A549 (cell line): ENCODE data around the gene EIF4G3. TPM values are rescaled to one million over a fixed set of nuclear protein-coding genes. Genes with fewer than 3 reads are reported as not detected.

Experiments
- ATAC-seq, 2 experiments: fragments of 200-7000 bp in 1 of 2; fragments of >200 bp in 1 of 2; cut with Nextera tagmentation in 1 of 2; cut with Tn5 transposase in 1 of 2; 3 replicates each; pipeline versions ENCODE4 v1.8.0 to v1.9.1; 2018 to 2020; ENCODE audit warnings: mild to moderate bottlenecking in 1 of 2, moderate library complexity in 1 of 2
- CTCF ChIA-PET: fragments of 300-600 bp; sonication (Branson Sonifier 250); formaldehyde crosslinking; extraction: SDS; loops from one replicate; lab custom pipeline; 2021; ENCODE audit warnings: antibody characterized with exemption, inconsistent platforms; lab: Yijun Ruan, JAX
- POLR2A ChIA-PET: fragments of 350-600 bp; formaldehyde crosslinking; extraction: SDS; loops from one replicate; lab custom pipeline; 2021; ENCODE audit warnings: antibody characterized with exemption, inconsistent platforms; lab: Yijun Ruan, JAX
- DNase-seq, 2 experiments: peaks; one replicate each; pipeline versions ENCODE4 v3.0.0 to v3.0.0-alpha.2; 2011 to 2016; ENCODE audit warnings: low read depth in 1 of 2, low spot score in 1 of 2
- FAIRE-seq: peaks from 2 replicates; lab custom pipeline; 2011; peaks lifted over from hg19 to GRCh38; lab: Jason Lieb, UNC
- H3K27ac ChIP-seq, 2 experiments: fragments of >200 bp; sonication (Bioruptor Twin); formaldehyde crosslinking; 3 replicates each; pipeline ENCODE4 v1.5.1; 2016 to 2017
- H3K4me1 ChIP-seq: fragments of >200 bp; sonication (Bioruptor Twin); formaldehyde crosslinking; 3 replicates; pipeline ENCODE4 v1.6.1; 2016
- H3K4me2 ChIP-seq: fragments of >200 bp; sonication (Bioruptor Twin); formaldehyde crosslinking; 3 replicates; pipeline ENCODE4 v1.6.1; 2016
- H3K4me3 ChIP-seq: fragments of >200 bp; sonication (Bioruptor Twin); formaldehyde crosslinking; 3 replicates; pipeline ENCODE4 v1.5.1; 2016
- H3K9me3 ChIP-seq: fragments of >200 bp; sonication (Bioruptor Twin); formaldehyde crosslinking; 3 replicates; pipeline ENCODE4 v1.6.1; 2016
- CHD2 ChIP-seq: fragments of 150-350 bp; IDR thresholded peaks from 2 replicates; pipeline ENCODE4 v1.6.1; 2014; ENCODE audit warnings: low read length; ENCODE audit not compliant: partially characterized antibody
- CHD4 ChIP-seq: fragments of 200-600 bp; sonication (generic); IDR thresholded peaks from 2 replicates; pipeline ENCODE4 v1.6.1; 2016; ENCODE audit warnings: antibody characterized with exemption, mild to moderate bottlenecking, borderline replicate concordance
- EHMT2 ChIP-seq: fragments of 200-600 bp; sonication (generic); IDR thresholded peaks from 2 replicates; pipeline ENCODE4 v1.6.1; 2016; ENCODE audit warnings: antibody characterized with exemption, low read depth, mild to moderate bottlenecking, moderate library complexity
- ELK1 ChIP-seq: fragments of 150-350 bp; IDR thresholded peaks from 2 replicates; pipeline ENCODE4 v1.6.1; 2014; ENCODE audit warnings: low read depth, mild to moderate bottlenecking, low read length
- FOSB ChIP-seq: fragments of 250-450 bp; sonication (Bioruptor Pico); IDR thresholded peaks from 2 replicates; pipeline ENCODE4 v1.5.0; 2020; ENCODE audit warnings: mild to moderate bottlenecking, moderate library complexity
- FOSL2 ChIP-seq, 2 experiments: fragments of 450-650 bp in 1 of 2; fragments of >200 bp in 1 of 2; sonication (Bioruptor Twin) in 1 of 2; formaldehyde crosslinking; IDR thresholded peaks; 2 replicates each; pipeline versions ENCODE4 v1.5.0 to v1.6.1; 2016 to 2020; ENCODE audit warnings: mild to moderate bottlenecking in 1 of 2, moderate library complexity in 1 of 2
- FOXS1 ChIP-seq: fragments of 250-450 bp; sonication (Bioruptor Pico); IDR thresholded peaks from 2 replicates; pipeline ENCODE4 v1.5.0; 2020; ENCODE audit warnings: mild to moderate bottlenecking, moderate library complexity
- HES2 ChIP-seq: fragments of >200 bp; sonication (Bioruptor Twin); formaldehyde crosslinking; IDR thresholded peaks from 2 replicates; pipeline ENCODE4 v1.6.1; 2016
- HEYL ChIP-seq: fragments of 250-450 bp; sonication (Bioruptor Pico); IDR thresholded peaks from 2 replicates; pipeline ENCODE4 v1.8.0; 2021; ENCODE audit warnings: mild to moderate bottlenecking, moderate library complexity
- HOXA7 ChIP-seq: fragments of 250-450 bp; sonication (Bioruptor Pico); IDR thresholded peaks from 2 replicates; pipeline ENCODE4 v1.5.0; 2020; ENCODE audit warnings: mild to moderate bottlenecking, moderate library complexity
- HOXB13 ChIP-seq: fragments of 250-450 bp; sonication (Bioruptor Pico); IDR thresholded peaks from 2 replicates; pipeline ENCODE4 v1.5.0; 2020; ENCODE audit warnings: low read depth, mild to moderate bottlenecking, moderate library complexity
- HOXB5 ChIP-seq: fragments of 250-450 bp; sonication (Bioruptor Pico); IDR thresholded peaks from 2 replicates; pipeline ENCODE4 v1.5.0; 2020; ENCODE audit warnings: mild to moderate bottlenecking, moderate library complexity
- JUNB ChIP-seq: fragments of >200 bp; sonication (Bioruptor Twin); formaldehyde crosslinking; IDR thresholded peaks from 2 replicates; pipeline ENCODE4 v1.6.1; 2016
- MAX ChIP-seq: IDR thresholded peaks from 2 replicates; pipeline ENCODE4 v1.6.1; 2012
- MAZ ChIP-seq: fragments of 150-350 bp; IDR thresholded peaks from 2 replicates; pipeline ENCODE4 v1.6.1; 2014; ENCODE audit warnings: antibody characterized with exemption, low read depth, low read length, borderline replicate concordance
- MYC ChIP-seq: IDR thresholded peaks from 2 replicates; pipeline ENCODE4 v1.6.1; 2012; ENCODE audit warnings: mild to moderate bottlenecking, inconsistent platforms, low read length, improper control_type of control experiment, borderline replicate concordance
- PBX3 ChIP-seq: IDR thresholded peaks from 2 replicates; pipeline ENCODE4 v1.6.1; 2012
- PHF8 ChIP-seq: fragments of 200-600 bp; sonication (generic); IDR thresholded peaks from 2 replicates; pipeline ENCODE4 v1.6.1; 2016; ENCODE audit warnings: low read depth, mild to moderate bottlenecking, antibody characterized with exemption, moderate library complexity, borderline replicate concordance
- POLR2A ChIP-seq: IDR thresholded peaks from 2 replicates; pipeline ENCODE4 v1.6.1; 2012; ENCODE audit warnings: mild to moderate bottlenecking, low read length
- POLR2AphosphoS2 ChIP-seq: conservative IDR thresholded peaks from 2 replicates; pipeline ENCODE4 v1.6.1; 2012; ENCODE audit warnings: low read length, improper control_type of control experiment, inconsistent platforms
- RARB ChIP-seq: fragments of 250-450 bp; sonication (Bioruptor Pico); IDR thresholded peaks from 2 replicates; pipeline ENCODE4 v1.8.0; 2021; ENCODE audit warnings: mild to moderate bottlenecking, moderate library complexity
- REST ChIP-seq: fragments of 200-600 bp; sonication (generic); IDR thresholded peaks from 2 replicates; pipeline ENCODE4 v1.6.1; 2016; ENCODE audit warnings: antibody characterized with exemption, mild to moderate bottlenecking, moderate library complexity
- RNF2 ChIP-seq: fragments of 200-600 bp; sonication (generic); IDR thresholded peaks from 2 replicates; pipeline ENCODE4 v1.6.1; 2016; ENCODE audit warnings: low read depth, mild to moderate bottlenecking, antibody characterized with exemption, moderate library complexity, borderline replicate concordance
- ZNF302 ChIP-seq: fragments of 250-450 bp; sonication (Bioruptor Pico); IDR thresholded peaks from 2 replicates; pipeline ENCODE4 v1.9.0; 2021; ENCODE audit warnings: inconsistent platforms, mild to moderate bottlenecking, moderate library complexity
- ZSCAN20 ChIP-seq: fragments of 250-450 bp; sonication (Bioruptor Pico); IDR thresholded peaks from 2 replicates; pipeline ENCODE4 v1.8.0; 2022; ENCODE audit warnings: mild to moderate bottlenecking, moderate library complexity
- WGBS: methylation state at CpG from one replicate; pipeline ENCODE4 v1.1.6; 2017; ENCODE audit errors: missing lambda C conversion rate; 5-methylcytosine and 5-hydroxymethylcytosine counted together
- polyA plus RNA-seq, 4 experiments: library from polyadenylated mRNA; depleted of rRNA in 3 of 4; stranded (reverse); fragments of >200 nt; fragmentation: RNase III in 1 of 4; extraction: RNeasy Plus Mini Kit Qiagen cat#74134 plus additional on column Dnase treatment in 1 of 4; gene quantifications; 2 replicates in 3 of 4; 3 replicates in 1 of 4; pipeline ENCODE4 v1.2.3, GENCODE V29; 2011 to 2017

Gene EIF4G3
- polyA plus RNA-seq, 2 of the 4 experiments (the other 2 are of a cell fraction) = 25.0 to 51.3 TPM

GRCh38 chr1:21225065-21225464 lies 48.4 kb upstream of the EIF4G3 start:
- Histone ChIP-seq H3K4me3 (no peak overlapping the region), H3K4me1 (0 out of 3 replicates have a peak, but pooled peaks cover 3% of the 10 kb centered on the region), H3K9me3 (no peaks in the 10 kb centered on the region), H3K27ac (no peak overlapping the region), H3K4me2 (no peak overlapping the region)
- WGBS = 98% methylated on average over 22 of the region's 33 CpGs
- FAIRE-seq (no peak), ATAC-seq (no peak), DNase-seq (no peak)
- POLR2A ChIA-PET = no interaction called here
- CTCF ChIA-PET = interaction anchor here (1.7 to 2.4 kb wide), 3 partner anchors 30 to 349 kb away, joined by 3 to 9 read pairs (median 9); no protein-coding TSS in a partner anchor
- TF ChIP-seq HEYL = no peak
- TF ChIP-seq JUNB = no peak
- TF ChIP-seq HOXB5 (CRISPR knock-in tag) = no peak
- no peak for TF ChIP-seq MYC
- TF ChIP-seq CHD2 = no peak
- TF ChIP-seq FOSL2 (IDR thresholded peaks at IDR 0.05) = no peak
- TF ChIP-seq FOSL2 (CRISPR knock-in tag; IDR thresholded peaks at IDR 0.05) = no peak
- no peak for TF ChIP-seq HOXA7 (CRISPR knock-in tag)
- no peak for TF ChIP-seq EHMT2

- POLR2A ChIA-PET = no interaction called here
- no peak overlapping the region for H3K4me3 ChIP-seq
- FAIRE-seq (no peak), ATAC-seq (no peak), DNase-seq (no peak)
- no peaks in the 10 kb centered on the region for H3K9me3 ChIP-seq
- no peak overlapping the region for H3K27ac ChIP-seq
- WGBS = 80% methylated on average over 7 of the region's 7 CpGs
- TF ChIP-seq JUNB (no peak), REST (no peak), POLR2A (no peak), POLR2AphosphoS2 (no peak), HOXB5 (CRISPR knock-in tag) (no peak), HES2 (no peak), ELK1 (no peak), RARB (CRISPR knock-in tag) (no peak), RNF2 (no peak), PBX3 (no peak), ZNF302 (CRISPR knock-in tag) (no peak), HOXB13 (CRISPR knock-in tag) (no peak), CHD4 (no peak), ZSCAN20 (no peak), MAZ (no peak), FOXS1 (no peak), PHF8 (no peak), MAX (no peak), FOSB (CRISPR knock-in tag) (no peak)
- no peak overlapping the region for H3K4me2 ChIP-seq
- no peaks in the 10 kb centered on the region for H3K4me1 ChIP-seq
- CTCF ChIA-PET = interaction anchor here (1.3 to 3.6 kb wide), 3 partner anchors 11 to 148 kb away, joined by 3 to 19 read pairs (median 17); no protein-coding TSS in a partner anchor
Observed at GRCh38 chr1:21220815-21221214, 44.1 kb upstream of the EIF4G3 start.
